IMR-90 (cell line): ENCODE data around the gene LTBP1. TPM values are rescaled to one million over a fixed set of nuclear protein-coding genes. Genes with fewer than 3 reads are reported as not detected.

Experiments
- ATAC-seq: fragments of 200-7000 bp; cut with Tn5 transposase; 2 replicates; pipeline ENCODE4 v1.9.1; 2020; ENCODE audit warnings: low read depth, mild to moderate bottlenecking, moderate library complexity
- BruUV-seq: library from RNA; stranded (reverse); fragments of 400-500 nt; replicated peaks from 2 replicates; lab custom pipeline; 2021; lab: Mats Ljungman, UMichigan
- CTCF ChIA-PET: fragments of 300-600 bp; formaldehyde crosslinking; extraction: SDS; loops from one replicate; lab custom pipeline; 2021; ENCODE audit warnings: antibody characterized with exemption; lab: Yijun Ruan, JAX
- POLR2A ChIA-PET: fragments of 300-600 bp; sonication (Branson Sonifier 250); formaldehyde crosslinking; loops from one replicate; lab custom pipeline; 2022; ENCODE audit warnings: antibody characterized with exemption; ENCODE audit not compliant: unreplicated experiment; lab: Charles Lee
- DNase-seq: peaks from one replicate; pipeline ENCODE4 v3.0.0; 2013
- H2AFZ ChIP-seq: replicated peaks from 2 replicates; pipeline ENCODE3; 2013; ENCODE audit warnings: low read length, mild to moderate bottlenecking; ENCODE audit not compliant: poor library complexity
- H2AK5ac ChIP-seq: 2 replicates; pipeline ENCODE4 v1.6.1; 2013; ENCODE audit warnings: low read depth, low read length, inconsistent platforms
- H2AK9ac ChIP-seq: replicated peaks from 2 replicates; pipeline ENCODE3; 2013; ENCODE audit warnings: mild to moderate bottlenecking, low read depth, low read length, moderate library complexity; ENCODE audit not compliant: poor library complexity
- H2BK120ac ChIP-seq: 2 replicates; pipeline ENCODE4 v1.6.1; 2013; ENCODE audit warnings: low read depth, low read length, inconsistent platforms
- H2BK15ac ChIP-seq: 3 replicates; pipeline ENCODE4 v1.6.1; 2013; ENCODE audit warnings: low read depth, low read length, inconsistent platforms
- H2BK20ac ChIP-seq: 2 replicates; pipeline ENCODE4 v1.6.1; 2013; ENCODE audit warnings: low read depth, mild to moderate bottlenecking, inconsistent platforms, low read length, moderate library complexity
- H2BK5ac ChIP-seq: 2 replicates; pipeline ENCODE4 v1.6.1; 2013; ENCODE audit warnings: mild to moderate bottlenecking, low read depth, low read length, inconsistent platforms; ENCODE audit not compliant: poor library complexity, severe bottlenecking
- H3K14ac ChIP-seq: replicated peaks from 2 replicates; pipeline ENCODE4 v1.6.1; 2013; ENCODE audit warnings: low read depth, low read length, inconsistent platforms
- H3K18ac ChIP-seq: 2 replicates; pipeline ENCODE4 v1.6.1; 2013; ENCODE audit warnings: low read depth, low read length, control low read depth
- H3K23ac ChIP-seq: 2 replicates; pipeline ENCODE4 v1.6.1; 2013; ENCODE audit warnings: low read depth, low read length, inconsistent platforms
- H3K27ac ChIP-seq: 2 replicates; pipeline ENCODE4 v1.5.1; 2013; ENCODE audit warnings: mild to moderate bottlenecking, control low read depth, low read length; ENCODE audit not compliant: insufficient read depth
- H3K27me3 ChIP-seq: 2 replicates; pipeline ENCODE4 v1.6.1; 2013; ENCODE audit warnings: low read length; ENCODE audit not compliant: control insufficient read depth, insufficient read depth
- H3K36me3 ChIP-seq: 2 replicates; pipeline ENCODE4 v1.6.1; 2013; ENCODE audit warnings: low read length, mixed read lengths; ENCODE audit not compliant: control insufficient read depth, insufficient read depth
- H3K4ac ChIP-seq: 2 replicates; pipeline ENCODE4 v1.6.1; 2013; ENCODE audit warnings: low read depth, low read length, inconsistent platforms
- H3K4me1 ChIP-seq: 2 replicates; pipeline ENCODE4 v1.6.1; 2013; ENCODE audit warnings: low read length, mixed read lengths; ENCODE audit not compliant: control insufficient read depth, insufficient read depth
- H3K4me2 ChIP-seq: 2 replicates; pipeline ENCODE4 v1.6.1; 2013; ENCODE audit warnings: low read depth, mild to moderate bottlenecking, control low read depth, low read length, moderate library complexity
- H3K4me3 ChIP-seq: 2 replicates; pipeline ENCODE4 v1.5.1; 2013; ENCODE audit warnings: low read depth, mild to moderate bottlenecking, control low read depth, low read length, moderate library complexity; ENCODE audit not compliant: insufficient read depth
- H3K56ac ChIP-seq: 2 replicates; pipeline ENCODE4 v1.6.1; 2013; ENCODE audit warnings: low read length, inconsistent platforms; ENCODE audit not compliant: insufficient read depth; ENCODE audit errors: extremely low read depth
- H3K79me1 ChIP-seq, 2 experiments: 2 replicates each; pipeline ENCODE4 v1.6.1; 2013; ENCODE audit warnings: low read length in 2 of 2, inconsistent platforms in 1 of 2, low read depth in 1 of 2
- H3K9ac ChIP-seq: 2 replicates; pipeline ENCODE4 v1.6.1; 2013; ENCODE audit warnings: low read depth, low read length, control low read depth
- H3K9me1 ChIP-seq: 2 replicates; pipeline ENCODE4 v1.6.1; 2013; ENCODE audit warnings: low read length, inconsistent platforms; ENCODE audit not compliant: insufficient read depth
- H3K9me3 ChIP-seq: 2 replicates; pipeline ENCODE4 v1.6.1; 2013; ENCODE audit warnings: low read length; ENCODE audit not compliant: control insufficient read depth, insufficient read depth
- H4K20me1 ChIP-seq: 2 replicates; pipeline ENCODE4 v1.6.1; 2013; ENCODE audit warnings: low read length, inconsistent platforms; ENCODE audit not compliant: insufficient read depth
- H4K5ac ChIP-seq: 2 replicates; pipeline ENCODE4 v1.6.1; 2013; ENCODE audit warnings: mild to moderate bottlenecking, low read depth, low read length, control low read depth
- H4K8ac ChIP-seq, 2 experiments: 2 replicates each; pipeline ENCODE4 v1.6.1; 2013; ENCODE audit warnings: low read depth in 2 of 2, low read length in 2 of 2, control low read depth in 1 of 2, inconsistent platforms in 1 of 2
- H4K91ac ChIP-seq: 2 replicates; pipeline ENCODE4 v1.6.1; 2013; ENCODE audit warnings: low read depth, low read length, inconsistent platforms; ENCODE audit not compliant: insufficient read depth
- BHLHE40 ChIP-seq: fragments of 150-350 bp; IDR thresholded peaks from 2 replicates; pipeline ENCODE4 v1.6.1; 2016; ENCODE audit warnings: mild to moderate bottlenecking, low read depth, low read length
- CEBPB ChIP-seq: IDR thresholded peaks from 2 replicates; pipeline ENCODE4 v1.6.1; 2012; ENCODE audit warnings: low read depth, low read length, improper control_type of control experiment
- CHD1 ChIP-seq: IDR thresholded peaks from 2 replicates; pipeline ENCODE4 v1.6.1; 2012; ENCODE audit warnings: low read depth, low read length, improper control_type of control experiment
- CTCF ChIP-seq: conservative IDR thresholded peaks from 2 replicates; pipeline ENCODE4 v1.5.1; 2012; ENCODE audit warnings: mild to moderate bottlenecking, low read depth, low read length, improper control_type of control experiment
- ELK1 ChIP-seq: fragments of 150-350 bp; IDR thresholded peaks from 2 replicates; pipeline ENCODE4 v1.6.1; 2016; ENCODE audit warnings: low read depth, mild to moderate bottlenecking, low read length, moderate library complexity, borderline replicate concordance
- FOS ChIP-seq: fragments of 150-350 bp; IDR thresholded peaks from 2 replicates; pipeline ENCODE4 v1.6.1; 2016; ENCODE audit warnings: low read depth, low read length
- MAFK ChIP-seq: IDR thresholded peaks from 2 replicates; pipeline ENCODE4 v1.6.1; 2012; ENCODE audit warnings: low read depth, low read length, improper control_type of control experiment
- MXI1 ChIP-seq: IDR thresholded peaks from 2 replicates; pipeline ENCODE4 v1.6.1; 2012; ENCODE audit warnings: low read depth, mild to moderate bottlenecking, low read length, moderate library complexity, borderline replicate concordance
- NFE2L2 ChIP-seq: fragments of 150-350 bp; IDR thresholded peaks from 2 replicates; pipeline ENCODE4 v1.6.1; 2016; ENCODE audit warnings: low read depth, mild to moderate bottlenecking, low read length
- POLR2A ChIP-seq: IDR thresholded peaks from 2 replicates; pipeline ENCODE4 v1.6.1; 2012; ENCODE audit warnings: mild to moderate bottlenecking, low read depth, low read length
- RAD21 ChIP-seq: IDR thresholded peaks from 2 replicates; pipeline ENCODE4 v1.6.1; 2012; ENCODE audit warnings: low read length, improper control_type of control experiment
- RCOR1 ChIP-seq: IDR thresholded peaks from 2 replicates; pipeline ENCODE4 v1.6.1; 2012; ENCODE audit warnings: mild to moderate bottlenecking, low read length, improper control_type of control experiment; ENCODE audit not compliant: insufficient replicate concordance
- RFX5 ChIP-seq: IDR thresholded peaks from 2 replicates; pipeline ENCODE4 v1.8.0; 2012; ENCODE audit warnings: low read depth, mild to moderate bottlenecking, low read length, moderate library complexity
- SMC3 ChIP-seq: fragments of 150-350 bp; IDR thresholded peaks from 2 replicates; pipeline ENCODE4 v1.6.1; 2016; ENCODE audit warnings: low read depth, mild to moderate bottlenecking, antibody characterized with exemption, low read length, moderate library complexity
- WGBS, 2 experiments: methylation state at CpG; one replicate each; pipeline versions ENCODE4 v1.1.5 to v1.1.7; 2013; ENCODE audit warnings: missing lambda C conversion rate in 2 of 2; ENCODE audit not compliant: insufficient read length in 1 of 2; ENCODE audit errors: extremely low coverage in 2 of 2; 5-methylcytosine and 5-hydroxymethylcytosine counted together
- dilution Hi-C: fragments of 300-500 bp; cut with HindIII; formaldehyde crosslinking; loops from one replicate; pipeline ENCODE4 v1.14.3; 2018; ENCODE audit warnings: low sequenced_read_pairs; ENCODE audit not compliant: unreplicated experiment
- in situ Hi-C: fragments of 300-500 bp; cut with MboI; formaldehyde crosslinking; loops from 3 replicates; pipeline ENCODE4 v1.14.3; 2019; ENCODE audit warnings: low sequenced_read_pairs, inconsistent platforms, mixed read lengths
- intact Hi-C: fragments of 100-400 bp; cut with micrococcal nuclease; formaldehyde crosslinking; loops from 2 replicates; pipeline ENCODE4 v1.10.0; 2022
- polyA plus RNA-seq, 3 experiments: library from polyadenylated mRNA; depleted of rRNA; stranded (reverse); fragments of >200 nt; gene quantifications; 2 replicates each; pipeline ENCODE4 v1.2.3, GENCODE V29; 2012; ENCODE audit warnings: low replicate concordance in 1 of 3
- total RNA-seq: library from RNA; depleted of rRNA; stranded (reverse); fragments of >200 nt; gene quantifications from 2 replicates; pipeline ENCODE4 v1.2.3, GENCODE V29; 2012

The LTBP1 gene
- total and polyA plus RNA-seq, 2 of the 4 experiments (the other 2 are of a cell fraction), result 235 to 326 TPM

GRCh38 chr2:33084433-33084832, 137.7 kb downstream of the LTBP1 start:
- no peak overlapping the region for H3K27ac ChIP-seq
- H4K91ac ChIP-seq, result no peak overlapping the region
- no peak overlapping the region for H4K5ac ChIP-seq
- in situ Hi-C loops (no loop called here), intact Hi-C loops (no loop called here), dilution Hi-C loops (no loop called here)
- no peak overlapping the region for H3K4ac ChIP-seq
- H2BK5ac ChIP-seq, result no peak overlapping the region
- H2AK9ac ChIP-seq, result no peak overlapping the region
- no peaks in the 10 kb centered on the region for H3K36me3 ChIP-seq
- ChIA-PET CTCF (no interaction called here), POLR2A (no interaction called here)
- DNase-seq (no peak), ATAC-seq (no peak)
- no peaks in the 10 kb centered on the region for H3K9me3 ChIP-seq
- H4K20me1 ChIP-seq, result no peaks in the 10 kb centered on the region; the same call in 1 of the 2 replicates
- H3K4me3 ChIP-seq, result no peak overlapping the region
- peaks cover 10% of the 10 kb centered on the region for H3K4me1 ChIP-seq
- no TSS peak for BruUV-seq
- H3K9me1 ChIP-seq, result peaks cover 10% of the 10 kb centered on the region
- no peak overlapping the region for H3K14ac ChIP-seq
- no peak overlapping the region for H3K9ac ChIP-seq
- no peak overlapping the region for H4K8ac ChIP-seq
- H2BK20ac ChIP-seq, result no peak overlapping the region
- H3K18ac ChIP-seq, result no peak overlapping the region
- 0 out of 2 replicates have a peak overlapping the region, but pooled peaks have one; percentile 11 for H3K23ac ChIP-seq
- TF ChIP-seq CHD1, result no peak
- TF ChIP-seq POLR2A, result no peak
- no peak for TF ChIP-seq RCOR1
- no peak for TF ChIP-seq MAFK
- no peak for TF ChIP-seq CTCF
- TF ChIP-seq NFE2L2, result no peak
- no peak for TF ChIP-seq RAD21
- TF ChIP-seq BHLHE40, result no peak
- TF ChIP-seq RFX5, result no peak
- no peak for TF ChIP-seq FOS
- no peak for TF ChIP-seq CEBPB
- no peak for TF ChIP-seq ELK1
- TF ChIP-seq SMC3, result no peak
- TF ChIP-seq MXI1, result no peak
- H2AFZ ChIP-seq, result no peak overlapping the region
- no peak overlapping the region for H3K4me2 ChIP-seq
- WGBS, 2 experiments, result no CpG with 5 or more reads among the region's 7 CpGs
- no peak overlapping the region for H3K56ac ChIP-seq
- H2BK120ac ChIP-seq, result no peak overlapping the region
- no peaks in the 10 kb centered on the region for H3K27me3 ChIP-seq
- H3K79me1 ChIP-seq, result peaks cover 25 to 39% of the 10 kb centered on the region in 2 experiments
- no peak overlapping the region for H2BK15ac ChIP-seq
- H2AK5ac ChIP-seq, result no peak overlapping the region
